Measurements from ENCODE around the gene PAQR4.

Gene PAQR4

DNA sequence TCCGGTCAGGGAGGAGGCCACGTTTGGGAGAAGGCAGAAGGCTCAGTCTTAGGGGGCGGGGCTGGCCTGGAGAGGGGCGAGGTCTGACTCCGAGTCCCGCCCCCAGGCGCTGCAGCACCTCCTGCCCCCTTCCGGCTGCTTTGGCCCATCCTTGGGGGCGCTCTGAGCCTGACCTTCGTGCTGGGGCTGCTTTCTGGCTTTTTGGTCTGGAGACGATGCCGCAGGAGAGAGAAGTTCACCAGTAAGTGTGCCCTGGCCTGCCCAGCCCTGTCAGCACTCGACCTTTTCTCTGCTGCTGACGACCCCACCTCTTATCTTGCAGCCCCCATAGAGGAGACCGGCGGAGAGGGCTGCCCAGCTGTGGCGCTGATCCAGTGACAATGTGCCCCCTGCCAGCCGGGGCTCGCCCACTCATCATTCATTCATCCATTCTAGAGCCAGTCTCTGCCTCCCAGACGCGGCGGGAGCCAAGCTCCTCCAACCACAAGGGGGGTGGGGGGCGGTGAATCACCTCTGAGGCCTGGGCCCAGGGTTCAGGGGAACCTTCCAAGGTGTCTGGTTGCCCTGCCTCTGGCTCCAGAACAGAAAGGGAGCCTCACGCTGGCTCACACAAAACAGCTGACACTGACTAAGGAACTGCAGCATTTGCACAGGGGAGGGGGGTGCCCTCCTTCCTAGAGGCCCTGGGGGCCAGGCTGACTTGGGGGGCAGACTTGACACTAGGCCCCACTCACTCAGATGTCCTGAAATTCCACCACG, 52.5 kb downstream of the PAQR4 start:
- DNase-seq (ENCODE audit: low read depth in 2 of 2), result peak; percentile 86 to 89

DNA sequence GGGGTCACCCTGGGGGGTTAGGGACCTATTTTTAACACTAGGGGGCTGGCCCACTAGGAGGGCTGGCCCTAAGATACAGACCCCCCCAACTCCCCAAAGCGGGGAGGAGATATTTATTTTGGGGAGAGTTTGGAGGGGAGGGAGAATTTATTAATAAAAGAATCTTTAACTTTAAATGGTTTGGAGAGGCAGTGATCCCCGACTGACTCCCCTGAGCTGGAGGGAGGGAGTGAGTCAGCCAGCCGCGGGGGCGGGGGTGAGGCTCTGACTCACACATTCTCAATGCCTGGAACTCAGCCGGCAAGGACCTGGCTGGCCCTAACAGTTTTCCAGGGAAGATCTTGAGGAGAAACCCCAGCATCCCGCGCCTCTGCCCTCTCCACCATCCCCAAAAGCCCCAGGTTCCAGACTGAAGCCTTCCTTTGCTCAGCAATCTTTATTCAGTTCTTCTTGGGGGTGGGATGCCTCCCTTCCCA, 53.1 kb downstream of the PAQR4 start:
- peak; percentile 77 to 92 for DNase-seq (ENCODE audit: low read depth in 2 of 2)

DNA sequence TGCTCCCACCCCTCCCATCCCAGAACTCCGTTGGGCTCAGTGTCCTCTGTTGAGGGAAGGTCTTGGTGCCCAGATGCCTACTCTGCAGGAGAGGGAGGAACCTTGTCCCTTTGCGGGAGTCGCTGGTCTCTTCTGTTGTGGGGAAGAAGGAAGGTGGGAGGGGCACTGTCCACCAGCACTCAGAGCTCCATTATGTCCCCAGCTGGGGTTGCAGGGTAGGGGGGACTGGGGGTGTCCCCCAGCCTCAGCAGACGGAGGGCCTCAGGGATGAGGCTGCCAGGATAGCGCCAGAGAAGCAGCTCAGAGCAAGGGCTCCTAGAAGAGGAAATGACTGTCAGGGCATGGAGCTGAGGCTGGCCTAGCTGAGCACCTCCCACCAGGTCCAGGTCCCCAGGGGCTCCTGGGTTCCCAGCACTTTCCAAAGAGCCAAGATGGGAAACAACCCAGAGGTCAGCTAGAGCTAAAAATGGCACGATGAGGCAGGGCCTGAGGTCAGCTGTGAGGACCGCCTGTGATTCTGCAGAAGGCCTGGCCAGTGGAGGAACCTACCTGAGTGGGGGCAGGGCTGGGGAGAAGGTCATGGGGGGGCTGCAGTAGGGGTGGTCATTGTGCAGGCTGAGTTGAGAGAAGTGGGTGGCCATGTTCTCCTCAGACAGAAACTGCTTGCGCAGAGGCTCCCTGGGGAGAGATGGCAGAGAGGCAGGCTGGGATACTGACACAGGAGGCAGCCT, 53.7 kb downstream of the PAQR4 start:
- DNase-seq (ENCODE audit: low read depth in 2 of 2), result no peak

All from stimulated activated CD4-positive, alpha-beta T cell treated with anti-CD3 and anti-CD28 coated beads, Interleukin-15, amount 100 ng/mL, for 48 hours (primary cell).